Measurements from ENCODE around the gene TF.

TF gene

DNA sequence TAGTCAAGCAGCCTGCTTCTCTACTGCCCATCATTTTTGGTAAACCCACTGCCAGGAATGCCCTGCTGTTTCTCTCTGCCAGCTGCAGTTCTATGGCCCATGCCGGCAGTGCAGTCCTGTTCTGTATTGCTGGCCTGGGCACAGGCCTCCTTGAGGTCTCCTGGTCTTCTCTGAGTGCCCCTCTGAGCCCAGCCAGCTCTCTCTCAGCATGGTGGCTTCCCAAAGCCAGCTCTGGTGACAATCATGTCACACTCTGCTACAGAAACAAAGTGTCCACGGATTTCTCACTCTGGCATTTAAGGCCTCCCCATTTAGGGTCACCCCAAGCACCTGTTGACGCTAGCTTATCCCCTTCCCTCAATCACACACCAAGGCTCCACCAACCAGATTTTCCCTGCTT is 83.9 kb downstream of the TF start:
- TF ChIP-seq EZH2phosphoT487 (conservative IDR thresholded peaks at IDR 0.05; ENCODE audit: low read length) (no peak), CTCF (IDR thresholded peaks at IDR 0.05; ENCODE audit: insufficient read depth, low read length, poor library complexity, severe bottlenecking) (no peak)
- Histone ChIP-seq H3F3A (ENCODE audit: insufficient read depth) (no peaks in the 10 kb centered on the region), H3K4me3 (ENCODE audit: insufficient read depth, low read length, poor library complexity, severe bottlenecking) (no peak overlapping the region), H3K9me2 (replicated peaks; ENCODE audit: insufficient read depth, low read length) (no peaks in the 10 kb centered on the region), H3K9me3 (ENCODE audit: insufficient read depth, low read length) (no peaks in the 10 kb centered on the region), H3K79me2 (ENCODE audit: insufficient read depth, low read length) (no peaks in the 10 kb centered on the region), H3K27me3 (ENCODE audit: low read length) (no peaks in the 10 kb centered on the region), H3K4me2 (ENCODE audit: low read depth, low read length, poor library complexity, severe bottlenecking) (no peak overlapping the region), H3K36me3 (ENCODE audit: low read length) (no peaks in the 10 kb centered on the region), H2AFZ (ENCODE audit: low read depth, low read length, severe bottlenecking) (no peak overlapping the region), H3K27ac (ENCODE audit: low read depth, low read length) (no peak overlapping the region), H3K9ac (ENCODE audit: low read length) (no peak overlapping the region), H4K20me1 (ENCODE audit: low read depth, low read length) (no peaks in the 10 kb centered on the region)

DNA sequence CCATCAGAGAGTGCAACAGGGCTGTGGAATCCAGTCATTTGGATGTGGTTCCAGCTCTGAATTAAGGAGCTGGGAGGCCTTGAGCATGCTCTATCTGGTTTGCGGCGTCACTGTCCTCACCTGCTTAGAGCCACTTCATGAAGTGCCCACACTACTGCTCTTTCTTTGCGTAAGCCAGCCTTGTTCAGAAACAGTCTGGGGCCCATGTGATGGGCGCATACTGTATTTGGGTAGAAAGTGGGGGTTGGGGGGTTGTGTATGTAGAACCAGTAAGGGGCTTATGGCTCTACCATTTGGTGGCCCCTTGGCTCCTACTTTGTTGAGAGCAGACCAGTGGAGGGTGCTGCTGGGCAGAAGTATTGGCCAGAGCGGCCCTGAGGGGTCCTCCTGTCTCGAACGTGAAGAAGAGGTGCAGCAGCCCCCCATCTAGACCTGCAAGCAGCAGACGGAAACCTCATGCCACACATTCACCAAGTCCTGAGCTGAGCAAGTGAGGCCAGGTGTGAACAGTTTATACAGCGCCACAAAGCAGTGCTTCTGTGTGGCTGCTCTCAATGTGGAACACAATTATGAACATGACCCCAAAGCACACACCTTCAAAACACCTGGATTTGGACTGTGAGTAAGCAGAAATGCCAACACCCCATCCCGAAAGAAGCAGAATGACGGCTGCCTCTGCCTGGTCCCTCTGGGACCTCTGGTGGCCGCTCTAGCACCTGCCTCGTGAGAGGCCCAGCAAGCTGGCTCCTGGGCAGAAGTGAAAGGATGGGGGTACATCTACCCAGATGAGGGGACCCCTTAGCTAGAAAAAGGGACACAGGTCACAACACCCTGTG is 86.0 kb downstream of the TF start:
- Histone ChIP-seq H3K9me3 (ENCODE audit: insufficient read depth, low read length) (no peaks in the 10 kb centered on the region), H4K20me1 (ENCODE audit: low read depth, low read length) (no peaks in the 10 kb centered on the region), H3K27me3 (ENCODE audit: low read length) (no peaks in the 10 kb centered on the region), H3K36me3 (ENCODE audit: low read length) (no peaks in the 10 kb centered on the region), H3K9me2 (replicated peaks; ENCODE audit: insufficient read depth, low read length) (no peaks in the 10 kb centered on the region), H3K4me2 (ENCODE audit: low read depth, low read length, poor library complexity, severe bottlenecking) (no peak overlapping the region), H3K79me2 (ENCODE audit: insufficient read depth, low read length) (no peaks in the 10 kb centered on the region), H3K4me3 (ENCODE audit: insufficient read depth, low read length, poor library complexity, severe bottlenecking) (no peak overlapping the region), H3F3A (ENCODE audit: insufficient read depth) (no peaks in the 10 kb centered on the region), H2AFZ (ENCODE audit: low read depth, low read length, severe bottlenecking) (no peak overlapping the region), H3K9ac (ENCODE audit: low read length) (no peak overlapping the region), H3K27ac (ENCODE audit: low read depth, low read length) (no peak overlapping the region)
- no peak for TF ChIP-seq CTCF (IDR thresholded peaks at IDR 0.05; ENCODE audit: insufficient read depth, low read length, poor library complexity, severe bottlenecking)

GRCh38 chr3:133832802-133833144 is 86.6 kb downstream of the TF start:
- no peaks in the 10 kb centered on the region for H4K20me1 ChIP-seq (ENCODE audit: low read depth, low read length)
- TF ChIP-seq EZH2phosphoT487 (conservative IDR thresholded peaks at IDR 0.05; ENCODE audit: low read length) (no peak), CTCF (IDR thresholded peaks at IDR 0.05; ENCODE audit: insufficient read depth, low read length, poor library complexity, severe bottlenecking) (no peak)
- H3K27ac ChIP-seq (ENCODE audit: low read depth, low read length) = no peak overlapping the region
- H3K4me3 ChIP-seq (ENCODE audit: insufficient read depth, low read length, poor library complexity, severe bottlenecking) = no peak overlapping the region
- H3K4me2 ChIP-seq (ENCODE audit: low read depth, low read length, poor library complexity, severe bottlenecking) = no peak overlapping the region
- no peaks in the 10 kb centered on the region for H3K79me2 ChIP-seq (ENCODE audit: insufficient read depth, low read length)
- H3K9me3 ChIP-seq (ENCODE audit: insufficient read depth, low read length) = no peaks in the 10 kb centered on the region
- H3F3A ChIP-seq (ENCODE audit: insufficient read depth) = no peaks in the 10 kb centered on the region
- H3K36me3 ChIP-seq (ENCODE audit: low read length) = no peaks in the 10 kb centered on the region
- H3K9ac ChIP-seq (ENCODE audit: low read length) = no peak overlapping the region
- no peak overlapping the region for H2AFZ ChIP-seq (ENCODE audit: low read depth, low read length, severe bottlenecking)
- no peaks in the 10 kb centered on the region for H3K9me2 ChIP-seq (replicated peaks; ENCODE audit: insufficient read depth, low read length)
- H3K27me3 ChIP-seq (ENCODE audit: low read length) = no peaks in the 10 kb centered on the region
